H9 (cell line): Measurements from ENCODE around the gene NEURL1B. TPM values are rescaled to one million over a fixed set of nuclear protein-coding genes. Genes with fewer than 3 reads are reported as not detected.
A peak's percentile ranks its signal among the peaks of the same experiment; 100 is the strongest.

Experiments
- DNase-seq: peaks from one replicate; pipeline ENCODE4 v3.0.0-alpha.2; 2017
- H2AFZ ChIP-seq: one replicate; pipeline ENCODE4 v1.6.1; 2013; ENCODE audit warnings: mild to moderate bottlenecking, low read length, control low read depth, moderate library complexity
- H2AK5ac ChIP-seq: 2 replicates; pipeline ENCODE4 v1.6.1; 2013; ENCODE audit warnings: low read length, control low read depth, mixed read lengths; ENCODE audit not compliant: insufficient read length
- H2BK120ac ChIP-seq: one replicate; pipeline ENCODE4 v1.6.1; 2013; ENCODE audit warnings: low read depth, mild to moderate bottlenecking, low read length, control low read depth, inconsistent platforms; ENCODE audit not compliant: poor library complexity, severe bottlenecking
- H2BK12ac ChIP-seq: 2 replicates; pipeline ENCODE4 v1.6.1; 2013; ENCODE audit warnings: low read length, control low read depth, mixed read lengths, low read depth; ENCODE audit not compliant: insufficient read length
- H2BK15ac ChIP-seq: 2 replicates; pipeline ENCODE4 v1.6.1; 2013; ENCODE audit warnings: low read depth, low read length, control low read depth
- H2BK20ac ChIP-seq: one replicate; pipeline ENCODE4 v1.6.1; 2013; ENCODE audit warnings: low read depth, mild to moderate bottlenecking, low read length, control low read depth, inconsistent platforms; ENCODE audit not compliant: poor library complexity, severe bottlenecking
- H2BK5ac ChIP-seq: 2 replicates; pipeline ENCODE4 v1.6.1; 2013; ENCODE audit warnings: low read length, control low read depth, mixed read lengths; ENCODE audit not compliant: insufficient read length
- H3K14ac ChIP-seq: 2 replicates; pipeline ENCODE4 v1.6.1; 2013; ENCODE audit warnings: low read length, control low read depth; ENCODE audit not compliant: insufficient read depth
- H3K18ac ChIP-seq: 2 replicates; pipeline ENCODE4 v1.6.1; 2013; ENCODE audit warnings: low read depth, mild to moderate bottlenecking, mixed read lengths, low read length, control low read depth; ENCODE audit not compliant: insufficient read length
- H3K23ac ChIP-seq: 2 replicates; pipeline ENCODE4 v1.6.1; 2013; ENCODE audit warnings: low read length, control low read depth, mixed read lengths, low read depth; ENCODE audit not compliant: insufficient read length
- H3K23me2 ChIP-seq: 2 replicates; pipeline ENCODE4 v1.6.1; 2013; ENCODE audit warnings: low read depth, mild to moderate bottlenecking, mixed read lengths, low read length, control low read depth; ENCODE audit not compliant: insufficient read length, poor library complexity, severe bottlenecking
- H3K27ac ChIP-seq: 2 replicates; pipeline ENCODE4 v1.5.1; 2013; ENCODE audit warnings: low read length, control low read depth, mixed read lengths, low read depth; ENCODE audit not compliant: insufficient read length
- H3K27me3 ChIP-seq: 2 replicates; pipeline ENCODE4 v1.6.1; 2013; ENCODE audit warnings: low read length, control low read depth, inconsistent platforms; ENCODE audit not compliant: insufficient read depth
- H3K4ac ChIP-seq: 2 replicates; pipeline ENCODE4 v1.6.1; 2013; ENCODE audit warnings: low read depth, mild to moderate bottlenecking, control low read depth, inconsistent platforms, low read length, moderate library complexity
- H3K4me1 ChIP-seq: 2 replicates; pipeline ENCODE4 v1.6.1; 2013; ENCODE audit warnings: low read length, control low read depth, inconsistent platforms; ENCODE audit not compliant: insufficient read depth
- H3K4me2 ChIP-seq: 2 replicates; pipeline ENCODE4 v1.6.1; 2013; ENCODE audit warnings: low read length, control low read depth, mixed read lengths; ENCODE audit not compliant: insufficient read length, insufficient read depth
- H3K56ac ChIP-seq: 2 replicates; pipeline ENCODE4 v1.6.1; 2013; ENCODE audit warnings: low read depth, mild to moderate bottlenecking, mixed read lengths, low read length, control low read depth; ENCODE audit not compliant: insufficient read length
- H3K79me1 ChIP-seq: 2 replicates; pipeline ENCODE4 v1.6.1; 2013; ENCODE audit warnings: low read depth, mild to moderate bottlenecking, moderate library complexity, low read length, control low read depth, inconsistent platforms; ENCODE audit not compliant: insufficient read depth, poor library complexity, severe bottlenecking
- H3K79me2 ChIP-seq: 2 replicates; pipeline ENCODE4 v1.6.1; 2013; ENCODE audit warnings: low read length, control low read depth, inconsistent platforms; ENCODE audit not compliant: insufficient read depth
- H3K9ac ChIP-seq: 2 replicates; pipeline ENCODE4 v1.6.1; 2013; ENCODE audit warnings: low read length, control low read depth, mixed read lengths; ENCODE audit not compliant: insufficient read length; ENCODE audit errors: extremely low read depth
- H3K9me3 ChIP-seq: one replicate; pipeline ENCODE4 v1.6.1; 2013; ENCODE audit warnings: low read depth, low read length, inconsistent platforms; ENCODE audit not compliant: control insufficient read depth
- H3T11ph ChIP-seq: one replicate; pipeline ENCODE4 v1.6.1; 2013; ENCODE audit warnings: mild to moderate bottlenecking, low read length, control low read depth, inconsistent platforms
- H4K20me1 ChIP-seq: one replicate; pipeline ENCODE4 v1.6.1; 2013; ENCODE audit not compliant: control insufficient read depth, insufficient read length, insufficient read depth
- H4K5ac ChIP-seq: 2 replicates; pipeline ENCODE4 v1.6.1; 2013; ENCODE audit warnings: low read depth, mild to moderate bottlenecking, mixed read lengths, low read length, control low read depth; ENCODE audit not compliant: insufficient read length
- H4K8ac ChIP-seq: replicated peaks from 2 replicates; pipeline ENCODE4 v1.6.1; 2013; ENCODE audit warnings: low read length, control low read depth, mixed read lengths, low read depth; ENCODE audit not compliant: insufficient read length
- H4K91ac ChIP-seq: 2 replicates; pipeline ENCODE4 v1.6.1; 2013; ENCODE audit warnings: low read depth, mild to moderate bottlenecking, moderate library complexity, mixed read lengths, low read length, control low read depth; ENCODE audit not compliant: insufficient read length
- H3K27ac Mint-ChIP-seq, 3 experiments: 2 replicates in 2 of 3; 3 replicates in 1 of 3; pipeline ENCODE4 v1.8.0; 2020 to 2021; ENCODE audit warnings: mixed read lengths in 3 of 3, mild to moderate bottlenecking in 1 of 3, moderate library complexity in 1 of 3
- H3K27me3 Mint-ChIP-seq: 2 replicates; pipeline ENCODE4 v1.8.0; 2021; ENCODE audit warnings: low read depth, mild to moderate bottlenecking, moderate library complexity, mixed read lengths
- H3K36me3 Mint-ChIP-seq, 3 experiments: 2 replicates in 2 of 3; 3 replicates in 1 of 3; pipeline ENCODE4 v1.8.0; 2020 to 2021; ENCODE audit warnings: low read depth in 3 of 3, mixed read lengths in 3 of 3; ENCODE audit not compliant: insufficient read depth in 1 of 3
- H3K4me1 Mint-ChIP-seq, 2 experiments: 2 replicates each; pipeline ENCODE4 v1.8.0; 2020; ENCODE audit warnings: mixed read lengths in 2 of 2
- H3K4me3 Mint-ChIP-seq, 2 experiments: 2 replicates in 1 of 2; 3 replicates in 1 of 2; pipeline ENCODE4 v1.8.0; 2020 to 2021; ENCODE audit warnings: mild to moderate bottlenecking in 2 of 2, mixed read lengths in 2 of 2, moderate library complexity in 1 of 2
- H3K9me3 Mint-ChIP-seq, 2 experiments: 2 replicates in 1 of 2; 3 replicates in 1 of 2; pipeline ENCODE4 v1.8.0; 2020; ENCODE audit warnings: mild to moderate bottlenecking in 2 of 2, mixed read lengths in 2 of 2, moderate library complexity in 1 of 2
- WGBS: extraction: QIAGEN DNeasy Blood & Tissue Kit; methylation state at CpG from one replicate; pipeline ENCODE4 v1.1.7; 2013; ENCODE audit warnings: missing lambda C conversion rate, low lambda C conversion rate, mixed read lengths; ENCODE audit not compliant: insufficient read length; ENCODE audit errors: extremely low coverage; 5-methylcytosine and 5-hydroxymethylcytosine counted together
- total RNA-seq: library from RNA; stranded (reverse); gene quantifications from 2 replicates; pipeline ENCODE4 v1.2.1, GENCODE V29; 2021
- TF ChIP-seq, protein P1 (sequence below): fragments of 200-600 bp; sonication (generic); conservative IDR thresholded peaks from 3 replicates; pipeline ENCODE4 v1.8.0; 2021; ENCODE audit warnings: antibody characterized with exemption, mild to moderate bottlenecking

The NEURL1B gene
- total RNA-seq, 1 experiment from 2014 or later: 3.6 TPM

DNA sequence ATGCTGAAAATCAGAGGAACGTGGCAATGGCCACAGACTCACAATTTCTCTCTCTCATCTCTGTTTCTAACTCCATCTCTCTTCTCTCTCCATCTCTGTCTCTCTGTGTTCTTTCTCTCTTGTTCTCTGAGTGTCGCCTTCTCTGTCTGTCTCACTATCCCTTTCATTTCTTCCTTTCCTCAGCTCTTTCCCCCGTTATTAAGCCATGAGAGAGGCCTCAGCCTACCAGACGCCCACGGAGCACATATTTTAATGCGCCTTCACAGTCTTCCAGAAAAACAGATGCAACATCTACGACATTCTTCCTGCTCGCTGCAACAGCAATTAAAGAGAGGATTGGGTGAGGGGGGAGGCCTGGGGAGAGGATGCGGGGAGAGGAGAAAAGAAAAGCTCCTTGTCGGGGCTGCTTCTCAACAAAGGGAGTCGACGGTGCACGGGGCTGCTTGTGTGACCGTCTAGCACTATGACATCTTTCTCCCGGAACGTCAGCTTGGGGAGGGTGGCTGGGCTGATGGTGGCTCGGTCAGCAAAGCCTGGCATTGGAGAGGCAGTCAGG lies 37.7 kb upstream of the NEURL1B start:
- Mint-ChIP-seq H3K36me3 (no peaks in the 10 kb centered on the region), H3K4me1 (peaks cover 27 to 29% of the 10 kb centered on the region in 2 experiments), H3K27me3 (peaks cover 21% of the 10 kb centered on the region), H3K4me3 (no peak overlapping the region), H3K27ac (peak overlapping the region in 1 of 3 experiments; percentile 12; a peak in 1 of 7 replicates), H3K9me3 (0 out of 5 replicates have a peak, but pooled peaks cover 0 to 2% of the 10 kb centered on the region in 2 experiments)
- 0 out of 2 replicates have a peak, but pooled peaks cover 4% of the 10 kb centered on the region for H3K4me1 ChIP-seq
- H3K9me3 ChIP-seq: no peaks in the 10 kb centered on the region
- no peaks in the 10 kb centered on the region for H3K23me2 ChIP-seq
- H3K4ac ChIP-seq: no peak overlapping the region
- no peak overlapping the region for H2BK20ac ChIP-seq
- H4K91ac ChIP-seq: no peak overlapping the region
- no peaks in the 10 kb centered on the region for H3K79me1 ChIP-seq
- TF ChIP-seq, protein P1, sequence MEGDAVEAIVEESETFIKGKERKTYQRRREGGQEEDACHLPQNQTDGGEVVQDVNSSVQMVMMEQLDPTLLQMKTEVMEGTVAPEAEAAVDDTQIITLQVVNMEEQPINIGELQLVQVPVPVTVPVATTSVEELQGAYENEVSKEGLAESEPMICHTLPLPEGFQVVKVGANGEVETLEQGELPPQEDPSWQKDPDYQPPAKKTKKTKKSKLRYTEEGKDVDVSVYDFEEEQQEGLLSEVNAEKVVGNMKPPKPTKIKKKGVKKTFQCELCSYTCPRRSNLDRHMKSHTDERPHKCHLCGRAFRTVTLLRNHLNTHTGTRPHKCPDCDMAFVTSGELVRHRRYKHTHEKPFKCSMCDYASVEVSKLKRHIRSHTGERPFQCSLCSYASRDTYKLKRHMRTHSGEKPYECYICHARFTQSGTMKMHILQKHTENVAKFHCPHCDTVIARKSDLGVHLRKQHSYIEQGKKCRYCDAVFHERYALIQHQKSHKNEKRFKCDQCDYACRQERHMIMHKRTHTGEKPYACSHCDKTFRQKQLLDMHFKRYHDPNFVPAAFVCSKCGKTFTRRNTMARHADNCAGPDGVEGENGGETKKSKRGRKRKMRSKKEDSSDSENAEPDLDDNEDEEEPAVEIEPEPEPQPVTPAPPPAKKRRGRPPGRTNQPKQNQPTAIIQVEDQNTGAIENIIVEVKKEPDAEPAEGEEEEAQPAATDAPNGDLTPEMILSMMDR: no peak
- H3K79me2 ChIP-seq: no peaks in the 10 kb centered on the region
- H2AK5ac ChIP-seq: no peak overlapping the region
- DNase-seq: no peak
- no CpG with 5 or more reads among the region's 17 CpGs for WGBS
- H3K56ac ChIP-seq: no peak overlapping the region
- no peak overlapping the region for H3T11ph ChIP-seq
- H2AFZ ChIP-seq: no peak overlapping the region
- H3K27ac ChIP-seq: no peak overlapping the region
- H3K18ac ChIP-seq: no peak overlapping the region
- no peak overlapping the region for H3K23ac ChIP-seq
- H2BK120ac ChIP-seq: no peak overlapping the region
- H2BK5ac ChIP-seq: no peak overlapping the region
- no peak overlapping the region for H3K4me2 ChIP-seq
- H3K9ac ChIP-seq: no peak overlapping the region
- H4K5ac ChIP-seq: no peak overlapping the region
- H4K20me1 ChIP-seq: no peaks in the 10 kb centered on the region
- peak overlapping the region; percentile 39; the same call in 1 of the 2 replicates for H3K14ac ChIP-seq
- no peaks in the 10 kb centered on the region for H3K27me3 ChIP-seq
- no peak overlapping the region for H2BK12ac ChIP-seq
- no peak overlapping the region for H2BK15ac ChIP-seq
- H4K8ac ChIP-seq: no peak overlapping the region
